GM04504 (cell line): ENCODE data around the gene PELI2.
A peak's percentile ranks its signal among the peaks of the same experiment; 100 is the strongest.

Experiments used
- DNase-seq: peaks from one replicate; pipeline ENCODE4 v3.0.0-alpha.2; 2012; ENCODE audit warnings: low read depth

Gene PELI2

DNA sequence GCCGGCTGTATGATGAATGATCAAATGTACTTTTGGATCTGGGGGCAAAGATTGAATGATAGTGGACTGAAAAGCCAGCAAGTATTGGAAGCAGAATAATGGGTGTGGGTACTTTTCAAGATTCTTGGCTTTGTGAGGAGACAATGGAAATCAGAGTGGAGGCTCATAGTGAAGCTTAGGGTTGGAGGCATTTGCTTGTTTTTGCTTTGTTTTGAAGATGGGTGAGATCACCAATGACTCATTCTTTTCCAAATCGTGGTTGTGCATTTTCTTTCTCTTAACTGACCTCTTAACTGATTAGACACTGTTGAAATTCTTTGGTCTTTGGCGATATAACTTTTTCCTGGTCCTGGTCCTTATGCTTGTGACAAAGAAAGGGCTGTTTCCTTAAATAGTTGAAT lies 54.4 kb downstream of the PELI2 start:
- no peak for DNase-seq

- DNase-seq = no peak
These were observed 55.2 kb downstream of the PELI2 start for GRCh38 chr14:56173365-56173922.

DNA sequence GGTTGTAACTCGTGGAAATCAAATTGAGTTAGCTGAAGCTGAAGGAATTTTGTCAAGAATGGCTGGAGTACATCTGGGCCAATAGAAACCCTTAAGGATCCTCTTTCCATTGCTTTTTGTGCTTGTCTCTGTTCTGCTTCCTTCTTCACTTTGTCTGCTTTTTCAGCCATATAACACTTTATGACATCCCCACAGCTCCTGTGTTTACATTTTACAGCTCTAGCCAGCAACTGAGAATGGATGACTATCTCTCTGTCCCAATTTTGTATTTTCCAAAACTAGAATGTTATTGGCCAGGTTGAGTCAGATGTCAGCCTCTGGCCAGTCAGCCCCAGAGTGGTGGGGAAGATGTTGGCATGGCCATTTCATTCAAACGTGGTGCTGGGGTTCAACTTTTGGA lies 57.6 kb downstream of the PELI2 start:
- DNase-seq = no peak

DNA sequence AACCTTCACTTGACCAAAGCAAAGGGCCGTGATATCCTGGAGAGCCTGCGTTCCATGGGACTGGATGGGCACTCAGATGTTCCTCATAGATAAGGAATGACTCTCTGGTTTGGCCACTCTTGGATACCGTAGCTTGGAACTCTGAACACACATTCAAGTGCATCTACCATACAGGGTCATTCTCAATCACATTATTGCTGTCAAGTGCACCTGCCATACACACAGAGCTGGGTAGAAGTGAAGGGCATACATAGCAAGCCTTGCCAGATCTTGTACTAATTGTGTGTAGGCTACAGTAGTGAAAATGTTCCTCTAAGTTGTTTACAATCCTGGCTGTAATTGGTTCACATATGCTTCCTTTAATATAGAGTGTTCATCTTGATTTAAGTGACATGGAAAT lies 58.3 kb downstream of the PELI2 start:
- no peak for DNase-seq

DNA sequence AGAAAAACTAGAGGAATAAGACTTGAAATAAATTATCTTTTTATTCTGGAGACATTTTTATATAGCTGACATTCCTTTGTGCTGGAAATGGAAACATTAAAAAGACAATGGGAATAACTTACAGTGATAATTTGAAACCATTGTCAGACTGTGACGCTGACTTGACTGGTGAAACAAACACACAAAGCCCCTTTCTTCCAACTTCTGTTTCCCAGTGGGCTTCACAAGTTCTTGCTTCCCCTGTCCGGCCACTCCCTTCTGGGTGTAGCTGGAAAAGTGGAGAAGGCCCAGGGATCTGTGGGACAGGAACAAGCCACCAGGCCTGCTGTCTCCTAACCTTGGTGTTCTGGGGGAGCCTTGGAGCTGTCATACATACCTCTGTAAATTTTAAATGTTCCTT lies 58.8 kb downstream of the PELI2 start:
- no peak for DNase-seq

- DNase-seq = no peak
These were observed 62.7 kb downstream of the PELI2 start for GRCh38 chr14:56180754-56181542.

- no peak for DNase-seq
These were observed 63.5 kb downstream of the PELI2 start for GRCh38 chr14:56181681-56182085.

GRCh38 chr14:56182410-56182809 lies 64.2 kb downstream of the PELI2 start:
- no peak for DNase-seq

DNA sequence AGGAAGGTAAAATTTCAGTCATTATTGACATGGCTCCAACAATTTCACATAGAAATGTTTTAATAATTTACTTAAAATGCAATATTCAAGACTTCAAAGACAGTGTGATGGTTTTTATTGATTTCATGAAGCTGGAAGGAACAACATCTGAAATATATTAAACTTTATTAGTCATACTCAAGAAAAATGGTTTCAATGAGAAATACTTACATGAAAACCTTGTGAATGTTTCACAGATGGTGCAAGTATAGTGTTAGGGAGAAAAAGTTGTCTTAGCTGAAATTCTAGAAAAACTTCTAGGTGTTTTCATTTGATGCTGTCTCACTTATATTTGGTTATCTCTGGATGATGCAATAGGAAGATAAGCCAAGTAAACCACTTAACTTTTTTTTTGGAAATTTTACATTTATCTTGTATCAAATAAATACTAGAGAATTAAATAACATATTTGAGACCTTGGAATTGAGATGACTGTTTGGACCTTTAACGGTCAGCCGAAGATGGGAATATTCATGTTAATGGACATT lies 65.5 kb downstream of the PELI2 start:
- DNase-seq = no peak

DNA sequence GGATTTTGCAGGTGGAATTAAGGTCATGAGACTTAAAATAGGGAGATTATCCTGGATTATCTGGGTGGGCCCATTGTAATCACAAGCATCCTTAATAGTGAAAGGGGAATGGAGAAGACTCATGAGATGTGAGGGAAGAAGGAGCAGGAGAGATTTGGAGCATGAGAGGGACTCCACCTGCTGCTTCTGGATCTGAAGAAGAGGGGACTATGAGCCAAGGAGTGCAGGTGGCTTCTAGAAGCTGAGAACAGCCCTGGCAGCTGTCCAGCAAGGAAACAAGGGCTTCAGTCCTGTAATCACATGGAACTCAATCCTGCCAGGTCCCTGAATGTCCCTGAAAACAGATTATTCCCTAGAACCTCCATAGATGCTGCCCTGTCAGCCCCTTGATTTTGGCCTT lies 67.8 kb downstream of the PELI2 start:
- no peak for DNase-seq

DNA sequence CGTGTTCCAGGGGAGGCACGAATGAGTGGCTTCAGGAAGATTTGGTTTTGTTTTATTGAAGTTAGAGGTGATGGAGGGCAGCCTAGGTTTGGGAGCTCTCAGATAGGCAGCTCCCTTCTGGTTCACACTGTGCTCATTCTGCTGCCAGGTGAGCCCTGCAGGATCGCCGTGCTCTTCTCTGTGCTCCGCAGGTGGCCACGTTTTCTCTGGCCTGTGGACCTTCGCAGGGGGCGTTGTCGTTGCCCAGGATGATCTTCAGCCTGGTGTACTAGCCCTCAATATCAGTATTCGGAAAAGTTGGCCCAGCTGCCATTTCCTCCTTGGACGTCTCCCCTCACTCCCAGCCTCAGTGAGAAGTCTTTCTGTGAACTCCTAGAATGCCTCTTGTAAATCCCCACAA lies 69.5 kb downstream of the PELI2 start:
- DNase-seq = no peak

DNA sequence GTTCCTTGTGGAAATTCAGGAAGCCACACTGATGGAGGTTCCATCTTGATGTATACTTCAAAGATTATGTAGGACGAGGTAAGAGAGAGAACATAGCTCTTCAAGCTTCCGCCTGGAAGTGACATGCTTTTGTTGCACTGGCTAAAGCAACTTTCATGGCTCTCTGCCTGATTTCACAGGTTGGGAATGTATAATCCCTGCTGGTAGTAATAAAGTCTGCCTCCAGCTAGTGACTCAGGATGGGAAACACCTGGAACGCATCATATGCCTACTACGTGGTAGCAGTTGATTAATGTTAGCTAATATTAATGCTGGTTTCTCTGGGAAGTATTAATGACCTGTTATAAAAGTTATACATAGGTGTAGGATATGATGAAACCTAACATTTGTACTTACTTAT lies 71.1 kb downstream of the PELI2 start:
- DNase-seq = peak; percentile 72

GRCh38 chr14:56193347-56193746 lies 75.1 kb downstream of the PELI2 start:
- no peak for DNase-seq

GRCh38 chr14:56194042-56194441 lies 75.8 kb downstream of the PELI2 start:
- DNase-seq = no peak

GRCh38 chr14:56195223-56195622 lies 77.0 kb downstream of the PELI2 start:
- no peak for DNase-seq

GRCh38 chr14:56195704-56196103 lies 77.5 kb downstream of the PELI2 start:
- DNase-seq = peak; percentile 42

DNA sequence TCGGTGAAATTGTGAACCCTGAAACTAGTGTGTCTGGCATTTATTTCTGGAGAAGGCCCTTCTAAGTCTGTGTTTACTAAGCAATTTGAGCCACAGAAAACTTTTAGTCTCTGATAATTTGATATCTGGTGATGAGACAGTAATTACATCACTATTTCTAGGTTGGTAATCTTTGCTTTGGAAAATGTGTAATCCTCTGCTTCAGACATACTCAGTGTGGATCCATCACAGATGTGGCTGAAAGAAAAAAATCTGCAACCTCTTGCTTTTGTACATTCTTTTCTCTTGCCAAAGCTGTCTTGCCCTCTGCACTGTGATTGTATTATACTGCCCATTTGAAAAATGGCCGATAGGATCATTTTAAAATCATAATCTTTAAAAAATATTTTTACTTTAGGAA lies 78.1 kb downstream of the PELI2 start:
- DNase-seq = no peak

- DNase-seq = no peak
These were observed 78.9 kb downstream of the PELI2 start for GRCh38 chr14:56197150-56197549.

- no peak for DNase-seq
These were observed 80.2 kb downstream of the PELI2 start for GRCh38 chr14:56198438-56198837.

GRCh38 chr14:56199095-56199981 lies 81.1 kb downstream of the PELI2 start:
- DNase-seq = peak; percentile 91

DNA sequence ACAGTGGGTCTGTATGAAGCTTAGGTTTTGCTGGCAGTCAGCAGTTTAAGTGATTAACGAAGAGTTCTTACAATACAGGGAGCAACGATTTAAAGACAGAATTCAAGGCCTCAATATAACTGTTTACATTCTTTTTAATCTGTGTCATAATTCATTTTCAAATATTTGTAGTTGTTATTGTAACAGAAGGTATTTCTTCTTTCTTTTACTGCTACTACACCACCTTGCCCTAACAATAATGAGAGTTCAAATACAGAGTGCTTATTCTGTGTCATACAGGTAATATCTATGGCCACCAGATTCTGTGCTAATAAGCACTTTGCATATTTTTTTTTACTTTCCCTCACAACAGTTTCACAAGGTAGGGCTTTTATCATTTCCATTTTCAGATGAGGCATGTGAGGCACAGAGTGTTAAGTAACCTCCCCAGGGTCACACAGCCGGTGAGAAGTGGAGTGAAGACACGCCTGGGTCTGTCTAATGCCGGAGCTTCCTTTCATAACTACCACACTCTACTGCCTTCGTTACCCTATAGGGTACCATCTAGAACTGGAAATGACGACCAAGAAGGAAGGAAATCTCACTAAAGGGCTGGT lies 81.9 kb downstream of the PELI2 start:
- no peak for DNase-seq

DNA sequence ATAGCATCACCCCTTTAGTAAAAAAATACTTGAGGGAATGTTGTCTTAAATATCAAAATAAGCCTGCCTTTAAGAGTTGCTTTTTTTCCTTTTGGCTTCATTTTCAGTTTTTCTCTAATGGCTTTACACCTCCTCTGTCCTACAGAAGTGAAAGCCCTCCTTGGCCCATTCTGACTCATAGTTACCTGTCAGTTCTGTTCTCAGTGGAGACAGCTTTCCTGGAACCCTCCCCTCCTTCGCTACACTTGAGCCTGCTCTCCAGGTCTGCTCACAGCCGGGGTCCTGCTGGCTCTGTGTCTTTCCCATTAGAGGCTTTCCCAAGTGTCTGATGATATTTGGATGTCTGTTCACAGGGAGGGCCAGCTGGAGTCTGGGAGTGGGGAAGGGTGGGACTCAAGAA lies 84.0 kb downstream of the PELI2 start:
- DNase-seq = no peak
